Vagina (tissue), 2 donors: ENCODE results near the gene CYP11A1.

Experiments
- POLR2A ChIP-seq, 2 donors: fragments of 450-650 bp; IDR thresholded peaks; one replicate each; pipeline ENCODE4 v1.6.1; 2017; ENCODE audit warnings: antibody characterized with exemption in 2 of 2, mild to moderate bottlenecking in 2 of 2, moderate library complexity in 2 of 2
- TF ChIP-seq, protein P1 (sequence below), 3 experiments: fragments of 450-650 bp in 2 of 3; fragments of 200-600 bp in 1 of 3; sonication (generic) in 1 of 3; IDR thresholded peaks; one replicate each; pipeline ENCODE4 v1.5.1; 2017 to 2019; ENCODE audit warnings: antibody characterized with exemption in 3 of 3, mild to moderate bottlenecking in 2 of 3, moderate library complexity in 2 of 3

DNA sequence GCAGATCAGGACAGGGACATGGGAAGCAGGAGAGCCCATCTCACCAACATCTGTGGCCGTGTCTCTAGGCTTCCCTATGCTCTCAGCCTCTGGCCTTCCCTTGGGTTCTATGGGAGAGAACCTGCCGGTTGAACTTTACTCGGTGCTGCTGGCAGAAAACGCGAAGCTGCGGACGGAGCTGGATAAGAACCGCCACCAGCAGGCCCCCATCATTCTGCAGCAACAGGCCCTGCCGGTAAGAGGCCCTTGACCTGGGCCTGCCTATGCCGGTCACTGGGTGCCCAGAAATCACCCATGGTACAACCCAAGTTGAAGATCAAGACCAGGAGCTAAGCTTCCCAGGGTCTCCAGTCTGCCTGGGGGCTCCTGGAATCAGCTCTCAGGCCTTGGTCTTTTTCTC, 34.8 kb downstream of the CYP11A1 start:
- TF ChIP-seq, protein P1, sequence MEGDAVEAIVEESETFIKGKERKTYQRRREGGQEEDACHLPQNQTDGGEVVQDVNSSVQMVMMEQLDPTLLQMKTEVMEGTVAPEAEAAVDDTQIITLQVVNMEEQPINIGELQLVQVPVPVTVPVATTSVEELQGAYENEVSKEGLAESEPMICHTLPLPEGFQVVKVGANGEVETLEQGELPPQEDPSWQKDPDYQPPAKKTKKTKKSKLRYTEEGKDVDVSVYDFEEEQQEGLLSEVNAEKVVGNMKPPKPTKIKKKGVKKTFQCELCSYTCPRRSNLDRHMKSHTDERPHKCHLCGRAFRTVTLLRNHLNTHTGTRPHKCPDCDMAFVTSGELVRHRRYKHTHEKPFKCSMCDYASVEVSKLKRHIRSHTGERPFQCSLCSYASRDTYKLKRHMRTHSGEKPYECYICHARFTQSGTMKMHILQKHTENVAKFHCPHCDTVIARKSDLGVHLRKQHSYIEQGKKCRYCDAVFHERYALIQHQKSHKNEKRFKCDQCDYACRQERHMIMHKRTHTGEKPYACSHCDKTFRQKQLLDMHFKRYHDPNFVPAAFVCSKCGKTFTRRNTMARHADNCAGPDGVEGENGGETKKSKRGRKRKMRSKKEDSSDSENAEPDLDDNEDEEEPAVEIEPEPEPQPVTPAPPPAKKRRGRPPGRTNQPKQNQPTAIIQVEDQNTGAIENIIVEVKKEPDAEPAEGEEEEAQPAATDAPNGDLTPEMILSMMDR (IDR thresholded peaks at IDR 0.05): no peak
- TF ChIP-seq POLR2A (IDR thresholded peaks at IDR 0.05): no peak
